MM.1S (cell line): ENCODE data around the gene WFDC12.
"Not testable (repeated sequence)": the region's sequence is repeated elsewhere in the genome, so short reads cannot be mapped to it uniquely, and the experiment has no call there.

ENCODE experiments used
- CTCF ChIP-seq: fragments of 300-600 bp; sonication (generic); IDR thresholded peaks from 2 replicates; pipeline ENCODE4 v1.5.1; 2016; ENCODE audit warnings: antibody characterized with exemption, low read length, mixed read lengths
- EZH2phosphoT487 ChIP-seq: fragments of 300-600 bp; sonication (generic); IDR thresholded peaks from 2 replicates; pipeline ENCODE4 v1.6.1; 2018; ENCODE audit warnings: antibody characterized with exemption, low read length

- TF ChIP-seq CTCF, EZH2phosphoT487: not testable (repeated sequence)
These were observed 30.5 kb upstream of the WFDC12 start for GRCh38 chr20:45154794-45155193.
